GM12874 (cell line): ENCODE measurements around the gene ARMC7.

Experiments used
- CTCF ChIP-seq: IDR thresholded peaks from 2 replicates; pipeline ENCODE4 v1.5.1; 2011; ENCODE audit warnings: low read depth, mild to moderate bottlenecking, control low read depth, low read length, moderate library complexity; ENCODE audit not compliant: insufficient read depth

ARMC7 gene

DNA sequence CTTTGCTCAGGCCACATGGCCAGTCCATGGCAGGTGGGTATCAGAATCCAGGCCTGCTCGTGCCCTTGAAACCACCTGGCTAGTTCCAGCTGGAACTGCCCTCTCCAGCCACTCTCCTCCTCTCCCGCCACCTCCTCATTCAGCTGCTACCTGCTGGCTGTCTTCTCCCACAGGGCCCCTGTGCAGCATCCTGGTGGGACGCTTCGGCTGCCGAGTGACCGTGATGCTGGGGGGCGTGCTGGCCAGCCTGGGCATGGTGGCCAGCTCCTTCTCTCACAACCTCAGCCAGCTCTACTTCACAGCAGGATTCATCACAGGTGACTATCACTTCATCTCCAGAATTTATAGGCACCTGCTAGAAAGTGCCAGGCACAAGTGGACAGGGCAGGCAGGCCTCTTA, 11.9 kb upstream of the ARMC7 start:
- no peak for TF ChIP-seq CTCF

DNA sequence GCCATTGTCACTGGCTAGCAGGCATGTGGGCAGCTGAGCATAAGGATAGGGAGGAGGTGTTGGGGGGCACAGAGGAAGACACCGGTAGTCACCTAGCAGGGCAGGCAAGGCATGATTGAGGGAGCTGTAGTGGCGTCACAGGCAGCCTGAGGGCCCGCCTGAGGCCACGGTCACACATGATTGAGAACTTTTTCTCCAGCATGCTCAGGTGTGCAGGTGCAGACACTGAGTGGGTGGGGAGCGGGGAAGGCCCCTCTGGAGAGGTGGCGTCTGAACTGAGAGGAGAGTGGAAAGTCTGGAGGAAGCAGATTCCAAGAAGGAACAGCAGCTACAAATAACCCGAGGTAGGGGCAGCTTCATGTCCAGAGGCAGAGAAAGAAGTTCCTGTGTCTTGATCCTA, 10.9 kb upstream of the ARMC7 start:
- TF ChIP-seq CTCF = no peak

- no peak for TF ChIP-seq CTCF
Observed at GRCh38 chr17:75099881-75100595, 9.7 kb upstream of the ARMC7 start.

DNA sequence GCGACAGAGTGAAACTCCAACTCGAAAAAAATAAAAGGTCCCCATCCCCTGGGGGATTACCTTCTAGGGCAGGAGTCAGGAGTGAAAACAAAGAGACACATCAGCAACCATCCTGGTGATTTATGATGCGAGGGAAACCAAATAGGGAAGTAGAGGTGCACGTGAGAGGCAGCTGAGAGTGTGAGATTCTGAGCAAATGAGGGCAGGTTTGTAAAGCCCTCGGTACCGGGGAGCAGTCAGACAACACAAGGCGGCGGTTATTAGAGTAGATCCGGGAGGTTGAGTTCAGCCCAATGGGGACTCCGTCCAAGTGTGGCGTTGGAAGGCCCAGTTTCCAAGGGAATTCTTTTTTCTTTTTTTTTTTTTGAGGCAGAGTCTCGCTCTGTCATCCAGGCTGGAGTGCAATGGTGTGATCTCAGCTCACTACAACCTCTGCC, 7.4 kb upstream of the ARMC7 start:
- no peak for TF ChIP-seq CTCF

GRCh38 chr17:75103601-75104554, 5.9 kb upstream of the ARMC7 start:
- no peak for TF ChIP-seq CTCF

GRCh38 chr17:75105126-75106080, 4.4 kb upstream of the ARMC7 start:
- TF ChIP-seq CTCF = peak; percentile 78

DNA sequence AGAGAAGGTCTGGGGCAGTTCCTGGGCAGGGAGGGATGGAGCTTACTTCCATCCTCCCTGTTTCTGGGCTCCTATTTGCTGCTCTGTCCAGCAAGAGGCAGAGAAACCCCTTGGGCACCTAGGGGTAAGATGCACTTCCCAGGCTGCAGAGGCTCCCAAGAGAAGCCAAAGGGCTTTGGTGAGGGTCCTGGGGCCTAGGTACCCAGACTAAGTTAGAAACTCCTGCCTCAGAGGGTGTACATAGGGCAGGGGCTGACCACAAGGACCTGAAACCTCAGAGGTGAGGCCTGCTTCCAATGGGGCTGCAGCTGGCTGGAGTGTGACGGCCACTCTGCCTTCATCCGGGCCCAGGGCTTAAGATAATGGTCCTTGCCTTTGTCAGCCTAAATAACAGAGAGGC, 1.6 kb upstream of the ARMC7 start:
- no peak for TF ChIP-seq CTCF
